Right lobe of liver (tissue), 4 donors: ENCODE data around the gene ACSF2.
A peak's percentile ranks its signal among the peaks of the same experiment; 100 is the strongest.

Experiments
- POLR2A ChIP-seq: fragments of 450-650 bp; IDR thresholded peaks from one replicate; pipeline ENCODE4 v1.6.1; 2017; ENCODE audit warnings: antibody characterized with exemption, mild to moderate bottlenecking
- TF ChIP-seq, protein P1 (sequence below), 4 donors: fragments of 200-600 bp in 3 of 4; fragments of 450-650 bp in 1 of 4; IDR thresholded peaks; one replicate each; pipeline versions ENCODE4 v1.5.1 to v1.8.0; 2016 to 2022; ENCODE audit warnings: antibody characterized with exemption in 4 of 4, mild to moderate bottlenecking in 2 of 4
- donor health status: DM: no; HTN: no; CAD: no.
- donor health status: DM: no; HTN: no; CAD: no.
- donor health status: DM: no; HTN: yes; CAD: no.

- peak; percentile 16 for TF ChIP-seq POLR2A
- TF ChIP-seq, protein P1, sequence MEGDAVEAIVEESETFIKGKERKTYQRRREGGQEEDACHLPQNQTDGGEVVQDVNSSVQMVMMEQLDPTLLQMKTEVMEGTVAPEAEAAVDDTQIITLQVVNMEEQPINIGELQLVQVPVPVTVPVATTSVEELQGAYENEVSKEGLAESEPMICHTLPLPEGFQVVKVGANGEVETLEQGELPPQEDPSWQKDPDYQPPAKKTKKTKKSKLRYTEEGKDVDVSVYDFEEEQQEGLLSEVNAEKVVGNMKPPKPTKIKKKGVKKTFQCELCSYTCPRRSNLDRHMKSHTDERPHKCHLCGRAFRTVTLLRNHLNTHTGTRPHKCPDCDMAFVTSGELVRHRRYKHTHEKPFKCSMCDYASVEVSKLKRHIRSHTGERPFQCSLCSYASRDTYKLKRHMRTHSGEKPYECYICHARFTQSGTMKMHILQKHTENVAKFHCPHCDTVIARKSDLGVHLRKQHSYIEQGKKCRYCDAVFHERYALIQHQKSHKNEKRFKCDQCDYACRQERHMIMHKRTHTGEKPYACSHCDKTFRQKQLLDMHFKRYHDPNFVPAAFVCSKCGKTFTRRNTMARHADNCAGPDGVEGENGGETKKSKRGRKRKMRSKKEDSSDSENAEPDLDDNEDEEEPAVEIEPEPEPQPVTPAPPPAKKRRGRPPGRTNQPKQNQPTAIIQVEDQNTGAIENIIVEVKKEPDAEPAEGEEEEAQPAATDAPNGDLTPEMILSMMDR (IDR thresholded peaks at IDR 0.05) = peak in 3 of 4 donors; percentile 15 to 22 (median 19)
Measured at GRCh38 chr17:50426814-50427787, 1.1 kb downstream of the ACSF2 start.
